HEK293 (cell line): ENCODE measurements around the gene ADIPOR2.

Source experiments
- GLIS2 ChIP-seq: fragments of 450-650 bp; formaldehyde crosslinking; IDR thresholded peaks from 2 replicates; pipeline ENCODE4 v1.5.1; 2016; ENCODE audit warnings: missing biosample characterization, missing genetic modification characterization
- ZNF302 ChIP-seq: fragments of 450-650 bp; formaldehyde crosslinking; IDR thresholded peaks from 2 replicates; pipeline ENCODE4 v1.5.1; 2016; ENCODE audit warnings: missing biosample characterization, missing genetic modification characterization, low read depth
- ZNF433 ChIP-seq: fragments of 450-650 bp; formaldehyde crosslinking; IDR thresholded peaks from 2 replicates; pipeline ENCODE4 v1.5.1; 2016; ENCODE audit warnings: missing biosample characterization, missing genetic modification characterization, low read depth
- TF ChIP-seq, protein P1 (sequence below): fragments of 450-650 bp; formaldehyde crosslinking; IDR thresholded peaks from 2 replicates; pipeline ENCODE4 v1.5.1; 2016; ENCODE audit warnings: missing biosample characterization, missing genetic modification characterization

GRCh38 chr12:1642513-1642912, 48.4 kb upstream of the ADIPOR2 start:
- TF ChIP-seq ZNF433 (tag by site-specific recombination): no peak
- TF ChIP-seq GLIS2 (tag by site-specific recombination): no peak
- no peak for TF ChIP-seq ZNF302 (tag by site-specific recombination)
- TF ChIP-seq, protein P1, sequence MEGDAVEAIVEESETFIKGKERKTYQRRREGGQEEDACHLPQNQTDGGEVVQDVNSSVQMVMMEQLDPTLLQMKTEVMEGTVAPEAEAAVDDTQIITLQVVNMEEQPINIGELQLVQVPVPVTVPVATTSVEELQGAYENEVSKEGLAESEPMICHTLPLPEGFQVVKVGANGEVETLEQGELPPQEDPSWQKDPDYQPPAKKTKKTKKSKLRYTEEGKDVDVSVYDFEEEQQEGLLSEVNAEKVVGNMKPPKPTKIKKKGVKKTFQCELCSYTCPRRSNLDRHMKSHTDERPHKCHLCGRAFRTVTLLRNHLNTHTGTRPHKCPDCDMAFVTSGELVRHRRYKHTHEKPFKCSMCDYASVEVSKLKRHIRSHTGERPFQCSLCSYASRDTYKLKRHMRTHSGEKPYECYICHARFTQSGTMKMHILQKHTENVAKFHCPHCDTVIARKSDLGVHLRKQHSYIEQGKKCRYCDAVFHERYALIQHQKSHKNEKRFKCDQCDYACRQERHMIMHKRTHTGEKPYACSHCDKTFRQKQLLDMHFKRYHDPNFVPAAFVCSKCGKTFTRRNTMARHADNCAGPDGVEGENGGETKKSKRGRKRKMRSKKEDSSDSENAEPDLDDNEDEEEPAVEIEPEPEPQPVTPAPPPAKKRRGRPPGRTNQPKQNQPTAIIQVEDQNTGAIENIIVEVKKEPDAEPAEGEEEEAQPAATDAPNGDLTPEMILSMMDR: no peak
